ENCODE data around the gene KDM5A. TPM values are rescaled to one million over a fixed set of nuclear protein-coding genes. Genes with fewer than 3 reads are reported as not detected.

KDM5A gene
- total and polyA plus RNA-seq, 12 donors, result 5.5 to 104 (median 58.3) TPM

- TF ChIP-seq POLR2A (IDR thresholded peaks at IDR 0.05), result no peak
- TF ChIP-seq CTCF (IDR thresholded peaks at IDR 0.05), result no peak
These were observed 25.7 kb upstream of the KDM5A start for GRCh38 chr12:414859-415258.

GRCh38 chr12:402029-402389, 12.9 kb upstream of the KDM5A start:
- Histone ChIP-seq H3K4me3 (peak overlapping the region in 3 of 4 donors; percentile 69 to 84 (median 71)), H3K27ac (peak overlapping the region; percentile 15 to 81 (median 51)), H3K27me3 (no peaks in the 10 kb centered on the region), H3K9me3 (replicated peaks in 1 of 3) (no peaks in the 10 kb centered on the region), H3K4me1 (replicated peaks in 1 of 2) (peaks cover 0 to 15% of the 10 kb centered on the region in 2 donors), H3K36me3 (replicated peaks in 1 of 2) (no peaks in the 10 kb centered on the region)
- TF ChIP-seq CTCF (IDR thresholded peaks at IDR 0.05) (no peak), POLR2A (IDR thresholded peaks at IDR 0.05) (no peak)
- DNase-seq, result no peak
- intact Hi-C loops (cut with DNase I), result no loop called here
- WGBS, 4 donors, result 0 to 1% (median 0%) methylated on average over 8 of the region's 8 CpGs

More at GRCh38 chr12:414859-415258, 25.7 kb upstream of the KDM5A start:
- H3K36me3 ChIP-seq (replicated peaks in 1 of 2), result peaks cover 0 to 34% of the 10 kb centered on the region in 2 donors
- no peak overlapping the region for H3K4me3 ChIP-seq
- no peaks in the 10 kb centered on the region for H3K9me3 ChIP-seq (replicated peaks in 1 of 3)
- H3K27me3 ChIP-seq, result no peaks in the 10 kb centered on the region
- H3K4me1 ChIP-seq (replicated peaks in 1 of 2), result no peaks in the 10 kb centered on the region
- no peak for DNase-seq
- WGBS, 4 donors, result 87 to 99% (median 95%) methylated on average over 2 of the region's 2 CpGs
- H3K27ac ChIP-seq, result no peak overlapping the region
- intact Hi-C loops (cut with DNase I), result no loop called here

GRCh38 chr12:401235-402028, 12.3 kb upstream of the KDM5A start, which contains the start of gene CCDC77:
TSS of gene CCDC77 (plus strand) at chr12:401644. CDS start at chr12:409384, 7,740 bp downstream.
- peaks cover 0 to 15% of the 10 kb centered on the region in 2 donors for H3K4me1 ChIP-seq (replicated peaks in 1 of 2)
- no peaks in the 10 kb centered on the region for H3K27me3 ChIP-seq
- H3K27ac ChIP-seq, result peak within 1 kb of the TSS; percentile 15 to 81 (median 51)
- WGBS, 4 donors, result 0 to 1% (median 1%) methylated on average over 38 to 45 of the region's 45 CpGs
- H3K9me3 ChIP-seq (replicated peaks in 1 of 3), result no peaks in the 10 kb centered on the region
- peak; percentile 90 to 96 (median 94) for DNase-seq
- intact Hi-C loops (cut with DNase I), result no loop called here
- peak within 1 kb of the TSS; percentile 19 to 84 (median 70) for H3K4me3 ChIP-seq
- TF ChIP-seq POLR2A (IDR thresholded peaks at IDR 0.05) (peak in 1 of 2 donors; percentile 64), CTCF (IDR thresholded peaks at IDR 0.05) (no peak)
- H3K36me3 ChIP-seq (replicated peaks in 1 of 2), result no peaks in the 10 kb centered on the region

GRCh38 chr12:400828-401227, 11.7 kb upstream of the KDM5A start:
- H3K27me3 ChIP-seq, result no peaks in the 10 kb centered on the region
- no peaks in the 10 kb centered on the region for H3K36me3 ChIP-seq (replicated peaks in 1 of 2)
- peak overlapping the region in 2 of 4 donors; percentile 69 to 84 for H3K4me3 ChIP-seq
- intact Hi-C loops (cut with DNase I), result no loop called here
- TF ChIP-seq POLR2A (IDR thresholded peaks at IDR 0.05) (no peak), CTCF (IDR thresholded peaks at IDR 0.05) (no peak)
- H3K9me3 ChIP-seq (replicated peaks in 1 of 3), result no peaks in the 10 kb centered on the region
- DNase-seq, result no peak
- H3K4me1 ChIP-seq (replicated peaks in 1 of 2), result peaks cover 0 to 15% of the 10 kb centered on the region in 2 donors
- peak overlapping the region in 1 of 5 donors; percentile 81 for H3K27ac ChIP-seq
- WGBS, 4 donors, result 55 to 63% (median 61%) methylated on average over 8 of the region's 8 CpGs

Measured in adrenal gland (tissue), 12 donors.